ENCODE measurements around the gene MRC1. TPM values are rescaled to one million over a fixed set of nuclear protein-coding genes. Genes with fewer than 3 reads are reported as not detected.

MRC1 gene
- 0.09 TPM in 1 of 2 replicates, not detected in the other for total RNA-seq

GRCh38 chr10:17808971-17809841 lies at the start of gene MRC1:
Gene MRC1, plus strand, starts transcription at chr10:17809348. Its CDS starts 118 bp downstream, at chr10:17809466.

DNA sequence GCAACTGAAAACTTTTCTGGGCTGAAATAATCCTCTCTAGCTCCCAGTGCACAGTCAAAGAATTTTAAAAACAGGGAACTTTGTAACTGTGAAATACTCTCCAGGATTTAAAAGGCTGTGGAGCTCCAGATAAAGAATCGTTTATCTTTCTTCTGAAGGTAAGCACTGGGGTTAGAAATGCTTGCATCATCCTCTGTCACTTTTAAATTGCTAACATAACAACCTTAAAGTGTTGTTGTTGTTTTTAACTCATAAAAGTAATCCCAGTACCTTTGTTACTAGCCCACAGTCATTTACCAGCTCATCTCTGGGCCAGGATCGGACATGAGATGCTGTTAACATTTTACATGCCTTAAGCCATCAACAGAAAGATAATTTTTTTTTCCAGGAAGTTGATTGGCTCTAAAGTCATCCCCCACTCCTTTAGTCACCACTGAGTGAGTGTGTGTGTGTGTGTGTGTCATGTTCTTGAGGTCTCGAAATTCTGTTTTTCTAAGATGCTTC lies 142.8 kb downstream of the MRC1 start, which contains the start of gene SLC39A12:
Gene SLC39A12, plus strand, starts transcription at position 51 of the 504 bp plus-strand sequence. CDS start 1,359 bp downstream, outside the sequence.

Other genes starting within 250 kb of the MRC1 start
- gene HACD1, start 192.0 kb upstream of the MRC1 start, total RNA-seq, result 14.8 and 27.5 TPM in 2 replicates
- 22.2 and 23.4 TPM in 2 replicates for gene STAM, start 165.2 kb upstream of the MRC1 start, total RNA-seq
- under 0.01 TPM in 1 of 2 replicates, not detected in the other for gene TMEM236, start 57.1 kb upstream of the MRC1 start, total RNA-seq
- gene SLC39A12, start 142.6 kb downstream of the MRC1 start, total RNA-seq, result not detected in 2 replicates

Data from pericardium fibroblast (primary cell).